SK-N-SH (cell line): ENCODE measurements around the gene ARHGAP40. TPM values are rescaled to one million over a fixed set of nuclear protein-coding genes. Genes with fewer than 3 reads are reported as not detected.

ENCODE experiments used
- CTCF ChIA-PET: fragments of 300-600, 350-600 bp; formaldehyde crosslinking; extraction: SDS; loops from one replicate; lab custom pipeline; 2021; lab: Yijun Ruan, JAX
- POLR2A ChIA-PET: fragments of 350-600 bp; sonication (Branson Sonifier 250); formaldehyde crosslinking; extraction: SDS; loops from one replicate; lab custom pipeline; 2020; ENCODE audit warnings: antibody characterized with exemption, inconsistent platforms; lab: Yijun Ruan, JAX
- DNase-seq: peaks from one replicate; pipeline ENCODE4 v3.0.0; 2012
- H2AFZ ChIP-seq: fragments of 200-600 bp; sonication (generic); 2 replicates; pipeline ENCODE4 v1.8.1; 2016; ENCODE audit warnings: antibody characterized with exemption, mild to moderate bottlenecking, low read depth
- H3F3A ChIP-seq: fragments of 200-600 bp; sonication (generic); replicated peaks from 2 replicates; pipeline ENCODE3; 2016; ENCODE audit warnings: antibody characterized with exemption, mild to moderate bottlenecking; ENCODE audit not compliant: insufficient read depth
- H3K27ac ChIP-seq, 2 experiments: fragments of 200-500 bp in 1 of 2; fragments of 200-600 bp in 1 of 2; sonication (Bioruptor generic) in 1 of 2; sonication (generic), shearing (Covaris generic) in 1 of 2; 2 replicates each; pipeline versions ENCODE4 v1.5.1 to v1.6.1; 2014 to 2016; ENCODE audit warnings: low read depth in 2 of 2, inconsistent platforms in 1 of 2, low read length in 1 of 2, mild to moderate bottlenecking in 1 of 2, mixed read lengths in 1 of 2
- H3K27me3 ChIP-seq: fragments of 200-600 bp; sonication (generic), shearing (Covaris generic); 2 replicates; pipeline ENCODE4 v1.6.1; 2016; ENCODE audit warnings: mixed run types; ENCODE audit not compliant: insufficient read depth
- H3K36me3 ChIP-seq, 2 experiments: fragments of 200-500 bp in 1 of 2; fragments of 200-600 bp in 1 of 2; sonication (Bioruptor generic) in 1 of 2; sonication (generic) in 1 of 2; replicated peaks in 1 of 2; 2 replicates each; pipeline versions ENCODE3 to v1.5.1; 2014 to 2016; ENCODE audit warnings: low read length in 1 of 2, mild to moderate bottlenecking in 1 of 2; ENCODE audit not compliant: insufficient read depth in 2 of 2, control insufficient read depth in 1 of 2
- H3K4me1 ChIP-seq, 2 experiments: fragments of 200-500 bp in 1 of 2; fragments of 200-600 bp in 1 of 2; sonication (Bioruptor generic) in 1 of 2; sonication (generic), shearing (Covaris generic) in 1 of 2; 2 replicates each; pipeline versions ENCODE4 v1.5.1 to v1.6.1; 2014 to 2016; ENCODE audit warnings: low read depth in 1 of 2, low read length in 1 of 2, mixed run types in 1 of 2; ENCODE audit not compliant: insufficient read depth in 2 of 2, control insufficient read depth in 1 of 2
- H3K4me2 ChIP-seq: fragments of 200-600 bp; sonication (generic), shearing (Covaris generic); 2 replicates; pipeline ENCODE4 v1.6.1; 2017; ENCODE audit warnings: mixed run types
- H3K4me3 ChIP-seq, 2 experiments: fragments of 200-500 bp in 1 of 2; fragments of 200-600 bp in 1 of 2; sonication (Bioruptor generic) in 1 of 2; sonication (generic), shearing (Covaris generic) in 1 of 2; 2 replicates each; pipeline versions ENCODE4 v1.5.1 to v1.8.1; 2014 to 2016; ENCODE audit warnings: low read depth in 2 of 2, inconsistent platforms in 1 of 2, low read length in 1 of 2, mild to moderate bottlenecking in 1 of 2, mixed read lengths in 1 of 2, moderate library complexity in 1 of 2
- H3K79me2 ChIP-seq: fragments of 200-600 bp; sonication (generic); 2 replicates; pipeline ENCODE4 v1.8.1; 2017; ENCODE audit warnings: mild to moderate bottlenecking; ENCODE audit not compliant: insufficient read depth
- H3K9ac ChIP-seq: fragments of 200-600 bp; sonication (generic); 2 replicates; pipeline ENCODE4 v1.6.1; 2017; ENCODE audit warnings: mixed run types
- H3K9me2 ChIP-seq: fragments of 200-600 bp; sonication (generic); 2 replicates; pipeline ENCODE4 v1.6.1; 2017; ENCODE audit warnings: mixed run types
- H3K9me3 ChIP-seq: fragments of 200-600 bp; sonication (generic); 2 replicates; pipeline ENCODE4 v1.6.1; 2017; ENCODE audit warnings: mixed run types, mild to moderate bottlenecking, moderate library complexity
- H4K20me1 ChIP-seq: fragments of 200-600 bp; sonication (generic); 2 replicates; pipeline ENCODE4 v1.6.1; 2017; ENCODE audit warnings: mild to moderate bottlenecking, mixed run types; ENCODE audit not compliant: insufficient read depth
- ELF1 ChIP-seq: IDR thresholded peaks from 2 replicates; pipeline ENCODE4 v1.4.0; 2012
- EP300 ChIP-seq, 2 experiments: IDR thresholded peaks; 2 replicates each; pipeline versions ENCODE4 v1.4.0 to v1.6.1; 2012; ENCODE audit warnings: borderline replicate concordance in 1 of 2, low read depth in 1 of 2, low read length in 1 of 2
- FOXM1 ChIP-seq: IDR thresholded peaks from 2 replicates; pipeline ENCODE4 v1.4.0; 2012; ENCODE audit warnings: low read depth, mild to moderate bottlenecking
- NFIC ChIP-seq: IDR thresholded peaks from 2 replicates; pipeline ENCODE4 v1.4.0; 2012; ENCODE audit warnings: borderline replicate concordance
- NRF1 ChIP-seq: IDR thresholded peaks from 2 replicates; pipeline ENCODE4 v1.6.1; 2012; ENCODE audit warnings: low read depth, mild to moderate bottlenecking, low read length
- RAD21 ChIP-seq: IDR thresholded peaks from 2 replicates; pipeline ENCODE4 v1.6.1; 2012; ENCODE audit warnings: mild to moderate bottlenecking, low read length
- RXRA ChIP-seq: IDR thresholded peaks from 2 replicates; pipeline ENCODE4 v1.4.0; 2012; ENCODE audit warnings: low read depth, mild to moderate bottlenecking, borderline replicate concordance
- SMC3 ChIP-seq: IDR thresholded peaks from 2 replicates; pipeline ENCODE4 v1.6.1; 2012; ENCODE audit warnings: low read depth, low read length, improper control_type of control experiment
- TEAD4 ChIP-seq: IDR thresholded peaks from 2 replicates; pipeline ENCODE4 v1.4.0; 2012; ENCODE audit warnings: mild to moderate bottlenecking, borderline replicate concordance; ENCODE audit not compliant: insufficient read depth
- ZBTB33 ChIP-seq: IDR thresholded peaks from 2 replicates; pipeline ENCODE4 v1.4.0; 2012; ENCODE audit warnings: low read depth, borderline replicate concordance
- WGBS: methylation state at CpG from one replicate; pipeline ENCODE4 v1.1.6; 2017; ENCODE audit warnings: low lambda C conversion rate; 5-methylcytosine and 5-hydroxymethylcytosine counted together
- polyA plus RNA-seq, 3 experiments: library from polyadenylated mRNA; depleted of rRNA; stranded (reverse); fragments of >200 nt; gene quantifications; 2 replicates each; pipeline ENCODE4 v1.2.3, GENCODE V29; 2012
- TF ChIP-seq, protein P1 (sequence below): fragments of 200-600 bp; sonication (generic); IDR thresholded peaks from 2 replicates; pipeline ENCODE4 v1.6.1; 2017; ENCODE audit warnings: antibody characterized with exemption, mild to moderate bottlenecking, moderate library complexity

The ARHGAP40 gene
- polyA plus RNA-seq, 1 of the 3 experiments (the other 2 are of a cell fraction), result 0.02 TPM

GRCh38 chr20:38658879-38659596, 57.4 kb downstream of the ARHGAP40 start:
- Histone ChIP-seq H3K4me1 (no peaks in the 10 kb centered on the region), H3K9ac (no peak overlapping the region), H3K79me2 (no peaks in the 10 kb centered on the region), H3F3A (no peaks in the 10 kb centered on the region), H3K9me2 (no peaks in the 10 kb centered on the region), H3K36me3 (no peaks in the 10 kb centered on the region), H2AFZ (no peak overlapping the region), H3K4me3 (no peak overlapping the region; a peak in 1 of 4 replicates), H3K27me3 (no peaks in the 10 kb centered on the region)
- POLR2A ChIA-PET, result no interaction called here
- DNase-seq, result peak; percentile 45
- WGBS, result 53% methylated on average over 10 of the region's 10 CpGs
- TF ChIP-seq RAD21 (peak; percentile 41), TEAD4 (no peak)
- TF ChIP-seq, protein P1, sequence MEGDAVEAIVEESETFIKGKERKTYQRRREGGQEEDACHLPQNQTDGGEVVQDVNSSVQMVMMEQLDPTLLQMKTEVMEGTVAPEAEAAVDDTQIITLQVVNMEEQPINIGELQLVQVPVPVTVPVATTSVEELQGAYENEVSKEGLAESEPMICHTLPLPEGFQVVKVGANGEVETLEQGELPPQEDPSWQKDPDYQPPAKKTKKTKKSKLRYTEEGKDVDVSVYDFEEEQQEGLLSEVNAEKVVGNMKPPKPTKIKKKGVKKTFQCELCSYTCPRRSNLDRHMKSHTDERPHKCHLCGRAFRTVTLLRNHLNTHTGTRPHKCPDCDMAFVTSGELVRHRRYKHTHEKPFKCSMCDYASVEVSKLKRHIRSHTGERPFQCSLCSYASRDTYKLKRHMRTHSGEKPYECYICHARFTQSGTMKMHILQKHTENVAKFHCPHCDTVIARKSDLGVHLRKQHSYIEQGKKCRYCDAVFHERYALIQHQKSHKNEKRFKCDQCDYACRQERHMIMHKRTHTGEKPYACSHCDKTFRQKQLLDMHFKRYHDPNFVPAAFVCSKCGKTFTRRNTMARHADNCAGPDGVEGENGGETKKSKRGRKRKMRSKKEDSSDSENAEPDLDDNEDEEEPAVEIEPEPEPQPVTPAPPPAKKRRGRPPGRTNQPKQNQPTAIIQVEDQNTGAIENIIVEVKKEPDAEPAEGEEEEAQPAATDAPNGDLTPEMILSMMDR, result peak; percentile 22; the same call in 1 of the 2 replicates
- TF ChIP-seq, all 33 proteins: peak for 2
- Histone ChIP-seq H3K27ac (no peak overlapping the region), H3K4me2 (no peak overlapping the region), H3K9me3 (no peaks in the 10 kb centered on the region), H4K20me1 (no peaks in the 10 kb centered on the region)
- CTCF ChIA-PET, result interaction anchor here (0.6 to 6.4 kb wide), 18 partner anchors 9 to 390 kb away, joined by 3 to 87 read pairs (median 4); partner anchors contain the start of gene SLC32A1

DNA sequence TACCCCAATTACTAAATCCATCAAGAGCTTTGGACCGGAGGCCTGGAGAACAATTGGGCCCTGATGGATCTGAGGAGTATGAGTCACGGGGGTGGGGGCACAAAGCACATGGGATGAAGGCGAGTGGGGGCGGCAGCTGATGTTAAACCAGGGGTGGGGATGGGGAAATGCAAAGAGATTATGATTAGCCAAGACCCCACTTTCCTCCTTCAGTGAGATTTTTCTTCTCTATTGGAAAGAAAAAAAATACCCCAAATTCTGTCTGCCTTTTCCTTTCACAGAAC, 57.9 kb downstream of the ARHGAP40 start:
- no peaks in the 10 kb centered on the region for H3K4me1 ChIP-seq
- H3K4me2 ChIP-seq, result no peak overlapping the region
- WGBS, result 40% methylated on average over 4 of the region's 4 CpGs
- ChIA-PET CTCF (interaction anchor here (0.9 to 6.4 kb wide), 12 partner anchors 11 to 390 kb away, joined by 3 to 87 read pairs (median 8); partner anchors contain the start of gene SLC32A1), POLR2A (no interaction called here)
- no peak for DNase-seq
- H3K9me3 ChIP-seq, result no peaks in the 10 kb centered on the region
- H3K27ac ChIP-seq, result no peak overlapping the region
- H4K20me1 ChIP-seq, result no peaks in the 10 kb centered on the region
- H3K79me2 ChIP-seq, result no peaks in the 10 kb centered on the region
- no peaks in the 10 kb centered on the region for H3K27me3 ChIP-seq
- no peaks in the 10 kb centered on the region for H3F3A ChIP-seq
- TF ChIP-seq ZBTB33, result no peak
- TF ChIP-seq RXRA, result no peak
- TF ChIP-seq EP300 (IDR thresholded peaks at IDR 0.05; ENCODE audit: borderline replicate concordance in 1 of 2, low read depth in 1 of 2, low read length in 1 of 2), result no peak
- no peak for TF ChIP-seq FOXM1
- TF ChIP-seq NRF1, result no peak
- TF ChIP-seq ELF1, result no peak
- no peak for TF ChIP-seq NFIC
- no peak for TF ChIP-seq SMC3
- TF ChIP-seq, all 33 proteins: peak for 0
- no peak overlapping the region for H3K4me3 ChIP-seq
- no peaks in the 10 kb centered on the region for H3K36me3 ChIP-seq
- H3K9me2 ChIP-seq, result no peaks in the 10 kb centered on the region
- H3K9ac ChIP-seq, result no peak overlapping the region
- H2AFZ ChIP-seq, result no peak overlapping the region
